Breast epithelium (tissue), 3 donors: ENCODE measurements around the gene EMC6.

Experiments used
- CTCF ChIP-seq, 3 donors: fragments of 450-650 bp; IDR thresholded peaks; one replicate each; pipeline ENCODE4 v1.5.1; 2016 to 2017; ENCODE audit warnings: antibody characterized with exemption in 3 of 3, mild to moderate bottlenecking in 3 of 3, moderate library complexity in 3 of 3
- POLR2A ChIP-seq: fragments of 450-650 bp; IDR thresholded peaks from one replicate; pipeline ENCODE4 v1.6.1; 2016; ENCODE audit warnings: antibody characterized with exemption, mild to moderate bottlenecking, moderate library complexity
- POLR2AphosphoS5 ChIP-seq, 3 donors: sonication (generic); formaldehyde crosslinking; IDR thresholded peaks; one replicate each; pipeline ENCODE4 v1.6.1; 2017; ENCODE audit warnings: antibody characterized with exemption in 3 of 3

- TF ChIP-seq POLR2AphosphoS5 (IDR thresholded peaks at IDR 0.05) (no peak), CTCF (IDR thresholded peaks at IDR 0.05) (no peak), POLR2A (no peak)
Observed at GRCh38 chr17:3715296-3715695, 46.7 kb downstream of the EMC6 start.
